Posterior vena cava (tissue), 2 donors: ENCODE data around the gene KASH5. TPM values are rescaled to one million over a fixed set of nuclear protein-coding genes. Genes with fewer than 3 reads are reported as not detected.
A peak's percentile ranks its signal among the peaks of the same experiment; 100 is the strongest.
"Not testable (repeated sequence)": the region's sequence is repeated elsewhere in the genome, so short reads cannot be mapped to it uniquely, and the experiment has no call there.

ENCODE experiments used
- DNase-seq: peaks from one replicate; pipeline ENCODE4 v3.0.0-alpha.2; 2020; ENCODE audit warnings: low spot score
- intact Hi-C, 2 donors: fragments of 100-400 bp; cut with DNase I; formaldehyde crosslinking; loops; one replicate each; pipeline versions ENCODE4 v1.14.1 to v1.14.2; 2022 to 2023
- total RNA-seq, 2 donors: library from RNA; stranded (reverse); fragmentation: NEBNext Ultra II Directional; extraction: Animal tissue kit (Norgen Biotek cat#: 25700); gene quantifications; one replicate each; pipeline ENCODE4 v1.2.1, GENCODE V29; 2021
- donor health status: DM: yes; HTN: yes; CAD: no.
- donor health status: DM: yes; HTN: yes; CAD: no.

Gene KASH5
- total RNA-seq, 2 donors from 2014 or later: not detected

- no peak for DNase-seq
- intact Hi-C loops: no loop called here
These were observed 43.3 kb downstream of the KASH5 start for GRCh38 chr19:49431330-49431749.

GRCh38 chr19:49432141-49433073 is 44.4 kb downstream of the KASH5 start:
- intact Hi-C loops: no loop called here
- DNase-seq: no peak

- intact Hi-C loops: no loop called here
- DNase-seq: no peak
These were observed 45.3 kb downstream of the KASH5 start for GRCh38 chr19:49433240-49433901.

GRCh38 chr19:49434907-49435583 is 47.0 kb downstream of the KASH5 start:
- intact Hi-C loops: no loop called here
- no peak for DNase-seq

- no peak for DNase-seq
- intact Hi-C loops: no loop called here
These were observed 47.6 kb downstream of the KASH5 start for GRCh38 chr19:49435670-49436069.

- DNase-seq: no peak
- intact Hi-C loops: no loop called here
These were observed 48.5 kb downstream of the KASH5 start for GRCh38 chr19:49436381-49437017.

- DNase-seq: no peak
- intact Hi-C loops: no loop called here
These were observed 49.2 kb downstream of the KASH5 start for GRCh38 chr19:49437231-49437630.

- intact Hi-C loops: no loop called here
These were observed 50.2 kb downstream of the KASH5 start for GRCh38 chr19:49438261-49438660.

GRCh38 chr19:49439836-49440235 is 51.8 kb downstream of the KASH5 start:
- intact Hi-C loops: loop anchor here (2.0 to 5.0 kb wide), 3 partner anchors 48 to 213 kb away; no protein-coding TSS in a partner anchor
- DNase-seq: no peak

More at GRCh38 chr19:49438261-49438660, 50.2 kb downstream of the KASH5 start:
- no peak for DNase-seq

GRCh38 chr19:49440439-49441209 is 52.6 kb downstream of the KASH5 start:
- DNase-seq: no peak
- intact Hi-C loops: loop anchor here (2.0 to 5.0 kb wide), 3 partner anchors 48 to 213 kb away; no protein-coding TSS in a partner anchor

GRCh38 chr19:49441210-49441959 is 53.3 kb downstream of the KASH5 start, which contains the start of gene SLC17A7:
Gene SLC17A7, minus strand, starts transcription at chr19:49441527. Its CDS starts 148 bp downstream, at chr19:49441379.
- intact Hi-C loops: loop anchor here (2.0 to 5.0 kb wide), 3 partner anchors 49 to 214 kb away; no protein-coding TSS in a partner anchor
- DNase-seq: no peak

- intact Hi-C loops: loop anchor here (2.0 to 5.0 kb wide), 3 partner anchors 50 to 215 kb away; no protein-coding TSS in a partner anchor
- no peak for DNase-seq
These were observed 53.9 kb downstream of the KASH5 start for GRCh38 chr19:49441960-49442350.

GRCh38 chr19:49442354-49442753 is 54.3 kb downstream of the KASH5 start:
- DNase-seq: no peak
- intact Hi-C loops: loop anchor here in 1 of 2 donors (5.0 kb wide), 2 partner anchors 50 to 215 kb away; no protein-coding TSS in a partner anchor

- peak; percentile 98 for DNase-seq
- intact Hi-C loops: loop anchor here in 1 of 2 donors (5.0 kb wide), 2 partner anchors 51 to 216 kb away; no protein-coding TSS in a partner anchor
These were observed 54.8 kb downstream of the KASH5 start for GRCh38 chr19:49442771-49443365.

- peak; percentile 98 for DNase-seq
- intact Hi-C loops: loop anchor here in 1 of 2 donors (5.0 kb wide), 2 partner anchors 51 to 216 kb away; no protein-coding TSS in a partner anchor
These were observed 55.5 kb downstream of the KASH5 start for GRCh38 chr19:49443366-49444099.

- DNase-seq: not testable (repeated sequence)
- intact Hi-C loops: loop anchor here in 1 of 2 donors (5.0 kb wide), 2 partner anchors 52 to 217 kb away; no protein-coding TSS in a partner anchor
These were observed 56.2 kb downstream of the KASH5 start for GRCh38 chr19:49444100-49444700.
